HepG2 (cell line): ENCODE measurements around the gene GGT7. TPM values are rescaled to one million over a fixed set of nuclear protein-coding genes. Genes with fewer than 3 reads are reported as not detected.

Source experiments
- AGO1 ChIP-seq: fragments of 200-400 bp; formaldehyde crosslinking; IDR thresholded peaks from 2 replicates; pipeline ENCODE4 v1.6.1; 2017; ENCODE audit warnings: mild to moderate bottlenecking, low read depth, low read length, moderate library complexity; ENCODE audit not compliant: poor library complexity, severe bottlenecking
- ATF7-NPFF ChIP-seq: sonication (generic); formaldehyde crosslinking; IDR thresholded peaks from 2 replicates; pipeline ENCODE4 v1.8.1; 2023; ENCODE audit warnings: mild to moderate bottlenecking, low read depth, missing genetic modification reagents, moderate library complexity
- DR1 ChIP-seq: sonication (generic); formaldehyde crosslinking; IDR thresholded peaks from 2 replicates; pipeline ENCODE4 v1.8.0; 2021; ENCODE audit warnings: mild to moderate bottlenecking, missing genetic modification reagents, inconsistent platforms
- GFI1 ChIP-seq: sonication (generic); formaldehyde crosslinking; IDR thresholded peaks from 2 replicates; pipeline ENCODE4 v1.5.0; 2020; ENCODE audit warnings: missing genetic modification reagents, mild to moderate bottlenecking, borderline replicate concordance
- HNF4G ChIP-seq, 2 experiments: sonication (generic) in 1 of 2; formaldehyde crosslinking in 1 of 2; IDR thresholded peaks; 2 replicates each; pipeline versions ENCODE4 v1.4.0 to v1.6.1; 2011 to 2020; ENCODE audit warnings: borderline replicate concordance in 2 of 2, low read depth in 2 of 2, mild to moderate bottlenecking in 2 of 2, low read length in 1 of 2, missing genetic modification reagents in 1 of 2, moderate library complexity in 1 of 2
- HNRNPK ChIP-seq: fragments of 200-400 bp; formaldehyde crosslinking; IDR thresholded peaks from 2 replicates; pipeline ENCODE4 v1.6.1; 2018; ENCODE audit warnings: low read length, low read depth, moderate library complexity, mild to moderate bottlenecking; ENCODE audit not compliant: poor library complexity, severe bottlenecking
- JUN ChIP-seq: sonication (generic); formaldehyde crosslinking; IDR thresholded peaks from 2 replicates; pipeline ENCODE4 v1.4.0; 2020; ENCODE audit warnings: mild to moderate bottlenecking, missing genetic modification reagents
- LBX2 ChIP-seq: sonication (generic); formaldehyde crosslinking; IDR thresholded peaks from 2 replicates; pipeline ENCODE4 v1.5.0; 2020; ENCODE audit warnings: missing genetic modification reagents, mild to moderate bottlenecking, borderline replicate concordance
- MAF1 ChIP-seq: sonication (generic); formaldehyde crosslinking; IDR thresholded peaks from 2 replicates; pipeline ENCODE4 v1.5.0; 2020; ENCODE audit warnings: missing genetic modification reagents, borderline replicate concordance
- MTA1 ChIP-seq: sonication (generic); formaldehyde crosslinking; IDR thresholded peaks from 2 replicates; pipeline ENCODE4 v1.4.0; 2020; ENCODE audit warnings: missing genetic modification reagents, mild to moderate bottlenecking, borderline replicate concordance
- TARDBP ChIP-seq: sonication (generic); formaldehyde crosslinking; IDR thresholded peaks from 2 replicates; pipeline ENCODE4 v1.8.0; 2022; ENCODE audit warnings: mild to moderate bottlenecking, missing genetic modification reagents
- ZBTB25 ChIP-seq: IDR thresholded peaks from 2 replicates; pipeline ENCODE4 v1.6.1; 2018; ENCODE audit warnings: missing genetic modification reagents
- ZNF367 ChIP-seq: sonication (generic); formaldehyde crosslinking; IDR thresholded peaks from 2 replicates; pipeline ENCODE4 v1.4.0; 2020; ENCODE audit warnings: missing genetic modification reagents, borderline replicate concordance
- ZNF572 ChIP-seq: sonication (generic); formaldehyde crosslinking; IDR thresholded peaks from 2 replicates; pipeline ENCODE4 v1.5.1; 2020; ENCODE audit warnings: mild to moderate bottlenecking, missing genetic modification reagents
- ZNF770 ChIP-seq: sonication (generic); formaldehyde crosslinking; IDR thresholded peaks from 2 replicates; pipeline ENCODE4 v1.5.0; 2020; ENCODE audit warnings: mild to moderate bottlenecking, missing genetic modification reagents
- ZNF883 ChIP-seq: sonication (generic); formaldehyde crosslinking; IDR thresholded peaks from 2 replicates; pipeline ENCODE4 v1.5.1; 2020; ENCODE audit warnings: mild to moderate bottlenecking, missing genetic modification reagents; ENCODE audit errors: not compliant biosample characterization
- ZNF891 ChIP-seq: sonication (generic); formaldehyde crosslinking; IDR thresholded peaks from 2 replicates; pipeline ENCODE4 v1.5.0; 2020; ENCODE audit warnings: mild to moderate bottlenecking, missing genetic modification reagents
- ZSCAN29 ChIP-seq: sonication (generic); formaldehyde crosslinking; conservative IDR thresholded peaks from 2 replicates; pipeline ENCODE4 v1.4.0; 2020; ENCODE audit warnings: mild to moderate bottlenecking, missing genetic modification reagents
- polyA plus RNA-seq, 8 experiments: library from polyadenylated mRNA; depleted of rRNA in 3 of 8; stranded (reverse) in 7 of 8; unstranded in 1 of 8; fragments of >200 nt; fragmentation: Illumina TruSeq in 4 of 8; extraction: Trizol in 4 of 8; gene quantifications; 2 replicates each; pipeline versions ENCODE4 v1.2.1 to v1.2.3, GENCODE V29; 2011 to 2016; ENCODE audit warnings: low read depth in 4 of 8, missing spikeins in 1 of 8, mixed read lengths in 1 of 8; ENCODE audit not compliant: insufficient read depth in 1 of 8
- total RNA-seq, 5 experiments: library from RNA; depleted of rRNA; stranded (reverse); fragments of >200 nt; fragmentation: Illumina TruSeq; extraction: Trizol; gene quantifications; 2 replicates each; pipeline ENCODE4 v1.2.3, GENCODE V29; 2016; ENCODE audit warnings: low read depth in 1 of 5
- TF ChIP-seq, protein P1 (sequence below): sonication (generic); formaldehyde crosslinking; IDR thresholded peaks from 2 replicates; pipeline ENCODE4 v1.4.0; 2020; ENCODE audit warnings: low read depth, mild to moderate bottlenecking, missing genetic modification reagents
- TF ChIP-seq, protein P2 (sequence below): sonication (generic); formaldehyde crosslinking; IDR thresholded peaks from 2 replicates; pipeline ENCODE4 v1.9.0; 2021; ENCODE audit warnings: missing genetic modification reagents, mild to moderate bottlenecking, borderline replicate concordance

GGT7 gene
- total and polyA plus RNA-seq, 2 of the 13 experiments (the other 11 are each of a cell fraction or from before 2014, with no cell fraction given), result 6.6 to 23.0 TPM

DNA sequence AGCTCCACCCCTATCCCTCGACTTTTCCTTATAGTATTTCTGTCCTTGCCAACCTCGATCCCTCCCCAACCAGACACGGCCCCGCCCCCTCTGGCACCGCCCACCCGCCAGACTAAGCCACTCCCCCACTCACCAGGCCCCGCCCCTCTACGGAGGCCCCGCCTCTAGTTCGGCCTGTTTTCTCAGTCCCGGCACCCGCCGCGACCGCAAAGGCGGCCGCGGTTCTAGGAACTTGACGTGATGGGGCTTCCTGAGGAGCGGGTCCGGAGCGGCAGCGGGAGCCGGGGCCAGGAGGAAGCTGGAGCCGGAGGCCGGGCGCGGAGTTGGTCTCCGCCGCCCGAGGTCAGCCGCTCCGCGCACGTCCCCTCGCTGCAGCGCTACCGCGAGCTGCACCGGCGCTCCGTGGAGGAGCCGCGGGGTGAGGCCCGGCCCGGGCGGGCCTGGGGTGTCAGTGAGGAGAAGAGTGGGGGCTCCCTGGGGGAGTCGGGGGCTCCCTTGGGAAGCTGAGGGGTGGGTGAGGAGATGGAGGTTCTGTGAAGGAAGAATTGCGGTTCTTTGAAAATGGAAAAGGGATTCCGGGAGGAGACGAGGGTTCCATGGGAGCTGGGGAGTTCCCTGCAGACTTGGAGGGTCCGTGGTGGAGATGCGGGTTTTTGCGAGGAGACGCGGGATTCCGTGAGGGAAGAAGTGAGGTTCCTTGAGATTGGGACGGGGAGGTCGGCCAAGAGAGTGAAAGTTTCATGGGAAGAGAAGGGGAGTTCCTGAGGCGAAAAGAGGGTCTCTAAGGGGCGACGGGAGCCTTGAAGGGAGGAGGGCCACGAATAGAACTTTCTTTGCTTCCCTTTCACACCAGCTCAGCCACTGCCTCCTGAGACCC is 4.0 kb upstream of the GGT7 start, which contains the start of gene ACSS2 (continued):
- TF ChIP-seq ZBTB25 (CRISPR knock-in tag) (peak; percentile 29; the same call in 1 of the 2 replicates), HNF4G (IDR thresholded peaks at IDR 0.05; ENCODE audit: borderline replicate concordance, low read depth, low read length) (no peak), HNF4G (CRISPR knock-in tag; IDR thresholded peaks at IDR 0.05; ENCODE audit: borderline replicate concordance, low read depth) (no peak), MTA1 (peak; percentile 16; the same call in 1 of the 2 replicates), GFI1 (CRISPR knock-in tag) (peak; percentile 47; the same call in 1 of the 2 replicates), ZSCAN29 (CRISPR knock-in tag) (peak; percentile 55), DR1 (CRISPR knock-in tag) (peak; percentile 78), ZNF572 (CRISPR knock-in tag) (no peak), JUN (no peak), ZNF367 (CRISPR knock-in tag) (no peak; the same call in 1 of the 2 replicates), MAF1 (CRISPR knock-in tag) (peak; percentile 67; the same call in 1 of the 2 replicates), LBX2 (peak; percentile 84; the same call in 1 of the 2 replicates), ATF7-NPFF (0 out of 2 replicates have a peak, but pooled peaks have one; percentile 63), TARDBP (CRISPR knock-in tag) (peak; percentile 29; the same call in 1 of the 2 replicates), ZNF891 (CRISPR knock-in tag) (peak; percentile 79; the same call in 1 of the 2 replicates), ZNF883 (CRISPR knock-in tag) (peak; percentile 43), AGO1 (peak; percentile 44), HNRNPK (peak; percentile 86), ZNF770 (CRISPR knock-in tag) (peak; percentile 78)
- TF ChIP-seq, protein P1, sequence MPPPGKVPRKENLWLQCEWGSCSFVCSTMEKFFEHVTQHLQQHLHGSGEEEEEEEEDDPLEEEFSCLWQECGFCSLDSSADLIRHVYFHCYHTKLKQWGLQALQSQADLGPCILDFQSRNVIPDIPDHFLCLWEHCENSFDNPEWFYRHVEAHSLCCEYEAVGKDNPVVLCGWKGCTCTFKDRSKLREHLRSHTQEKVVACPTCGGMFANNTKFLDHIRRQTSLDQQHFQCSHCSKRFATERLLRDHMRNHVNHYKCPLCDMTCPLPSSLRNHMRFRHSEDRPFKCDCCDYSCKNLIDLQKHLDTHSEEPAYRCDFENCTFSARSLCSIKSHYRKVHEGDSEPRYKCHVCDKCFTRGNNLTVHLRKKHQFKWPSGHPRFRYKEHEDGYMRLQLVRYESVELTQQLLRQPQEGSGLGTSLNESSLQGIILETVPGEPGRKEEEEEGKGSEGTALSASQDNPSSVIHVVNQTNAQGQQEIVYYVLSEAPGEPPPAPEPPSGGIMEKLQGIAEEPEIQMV (CRISPR knock-in tag), result 0 out of 2 replicates have a peak, but pooled peaks have one; percentile 40
- TF ChIP-seq, protein P2, sequence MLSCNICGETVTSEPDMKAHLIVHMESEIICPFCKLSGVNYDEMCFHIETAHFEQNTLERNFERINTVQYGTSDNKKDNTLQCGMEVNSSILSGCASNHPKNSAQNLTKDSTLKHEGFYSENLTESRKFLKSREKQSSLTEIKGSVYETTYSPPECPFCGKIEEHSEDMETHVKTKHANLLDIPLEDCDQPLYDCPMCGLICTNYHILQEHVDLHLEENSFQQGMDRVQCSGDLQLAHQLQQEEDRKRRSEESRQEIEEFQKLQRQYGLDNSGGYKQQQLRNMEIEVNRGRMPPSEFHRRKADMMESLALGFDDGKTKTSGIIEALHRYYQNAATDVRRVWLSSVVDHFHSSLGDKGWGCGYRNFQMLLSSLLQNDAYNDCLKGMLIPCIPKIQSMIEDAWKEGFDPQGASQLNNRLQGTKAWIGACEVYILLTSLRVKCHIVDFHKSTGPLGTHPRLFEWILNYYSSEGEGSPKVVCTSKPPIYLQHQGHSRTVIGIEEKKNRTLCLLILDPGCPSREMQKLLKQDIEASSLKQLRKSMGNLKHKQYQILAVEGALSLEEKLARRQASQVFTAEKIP (CRISPR knock-in tag), result no peak
